ENCODE measurements around the gene TXN.
"Not testable (repeated sequence)": the region's sequence is repeated elsewhere in the genome, so short reads cannot be mapped to it uniquely, and the experiment has no call there.

TXN gene

DNA sequence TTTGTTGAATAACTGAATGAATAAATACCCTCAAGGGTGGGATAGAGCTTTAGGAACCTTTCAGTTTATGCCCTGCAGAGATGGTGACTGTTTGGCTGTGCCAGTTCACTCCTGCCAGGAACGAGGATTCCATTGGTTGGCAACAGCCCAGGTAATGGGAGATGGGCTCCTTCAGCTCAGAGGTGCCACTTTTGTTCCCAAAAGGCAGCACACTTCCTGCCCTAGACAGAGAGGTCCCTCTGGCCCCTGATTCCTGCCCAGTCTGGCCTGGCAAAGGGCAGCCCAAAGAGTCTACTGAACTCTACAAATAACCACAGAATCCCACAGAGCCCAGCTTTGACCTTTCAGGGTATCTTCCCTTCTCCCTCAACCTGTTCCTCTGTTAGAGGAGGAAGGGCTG, 49.9 kb downstream of the TXN start:
- no peak for DNase-seq

DNA sequence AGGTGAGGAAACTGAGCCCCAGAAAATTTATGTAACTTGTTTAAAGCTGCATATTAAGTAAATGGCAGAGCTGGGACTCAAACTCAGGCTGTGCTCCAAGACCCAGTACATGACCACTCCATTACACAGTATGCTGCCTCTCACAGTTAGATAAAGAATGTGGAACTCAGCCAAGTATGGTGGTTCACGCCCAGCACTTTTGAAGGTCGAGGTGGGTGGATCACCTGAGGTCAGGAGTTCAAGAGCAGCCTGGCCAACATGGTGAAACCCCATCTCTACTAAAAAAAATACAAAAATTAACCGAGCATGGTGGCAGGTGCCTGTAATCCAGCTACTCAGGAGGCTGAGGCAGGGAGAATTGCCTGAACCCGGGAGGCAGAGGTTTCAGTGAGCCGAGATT, 50.7 kb downstream of the TXN start:
- not testable (repeated sequence) for DNase-seq

DNA sequence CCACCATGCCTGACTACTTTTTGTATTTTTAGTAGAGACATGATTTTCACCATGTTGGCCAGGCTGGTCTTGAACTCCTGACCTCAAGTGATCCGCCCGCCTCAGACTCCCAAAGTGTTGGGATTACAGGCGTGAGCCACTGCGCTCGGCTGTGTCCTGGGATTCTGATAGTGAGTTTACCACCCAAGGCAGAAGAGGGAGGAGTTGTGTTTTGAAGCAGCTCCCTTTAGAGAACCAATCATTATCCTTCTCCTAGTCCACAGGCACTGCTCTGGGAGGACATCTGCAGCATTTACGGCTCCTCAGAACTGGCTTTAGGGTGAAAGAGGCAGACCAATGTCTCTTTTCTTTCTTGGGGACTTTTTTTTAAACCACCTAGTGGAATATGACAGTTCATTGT, 54.1 kb downstream of the TXN start:
- DNase-seq: no peak

DNA sequence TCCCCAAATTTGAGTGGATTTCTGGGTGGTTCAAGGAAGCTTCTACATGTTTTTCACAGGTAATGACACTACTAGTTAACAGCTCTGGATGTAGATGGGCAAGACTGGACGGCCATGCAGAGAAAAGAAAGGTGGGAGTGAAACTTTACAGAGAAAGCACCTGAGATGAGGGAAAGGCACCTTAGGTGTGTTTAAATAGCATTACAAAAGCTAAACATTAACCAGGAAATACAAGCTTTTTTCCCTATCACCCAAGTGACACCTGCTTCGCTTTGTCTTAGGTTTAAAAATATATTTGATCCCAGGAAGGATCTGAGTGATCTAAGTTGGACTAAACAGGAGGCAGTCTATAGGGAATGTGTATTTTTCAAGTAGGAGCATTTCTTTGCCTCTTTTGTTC, 56.7 kb downstream of the TXN start:
- DNase-seq: no peak

DNA sequence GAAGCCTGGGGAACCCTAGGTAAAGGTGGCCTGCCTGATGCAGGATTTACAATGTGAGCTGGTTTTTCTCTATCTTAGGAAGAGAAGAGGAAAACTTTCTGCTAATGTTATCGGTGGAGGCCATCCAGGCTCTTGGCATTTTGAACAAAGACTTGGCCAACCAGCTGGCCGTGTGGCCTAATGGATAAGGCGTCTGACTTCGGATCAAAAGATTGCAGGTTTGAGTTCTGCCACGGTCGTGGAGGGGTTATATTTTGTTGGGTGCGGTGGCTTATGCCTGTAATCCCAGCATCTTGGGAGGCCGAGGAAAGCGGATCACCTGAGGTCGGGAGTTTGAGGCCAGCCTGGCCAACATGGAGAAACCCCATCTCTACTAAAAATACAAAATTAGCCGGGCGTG, 58.0 kb downstream of the TXN start:
- no peak for DNase-seq

DNA sequence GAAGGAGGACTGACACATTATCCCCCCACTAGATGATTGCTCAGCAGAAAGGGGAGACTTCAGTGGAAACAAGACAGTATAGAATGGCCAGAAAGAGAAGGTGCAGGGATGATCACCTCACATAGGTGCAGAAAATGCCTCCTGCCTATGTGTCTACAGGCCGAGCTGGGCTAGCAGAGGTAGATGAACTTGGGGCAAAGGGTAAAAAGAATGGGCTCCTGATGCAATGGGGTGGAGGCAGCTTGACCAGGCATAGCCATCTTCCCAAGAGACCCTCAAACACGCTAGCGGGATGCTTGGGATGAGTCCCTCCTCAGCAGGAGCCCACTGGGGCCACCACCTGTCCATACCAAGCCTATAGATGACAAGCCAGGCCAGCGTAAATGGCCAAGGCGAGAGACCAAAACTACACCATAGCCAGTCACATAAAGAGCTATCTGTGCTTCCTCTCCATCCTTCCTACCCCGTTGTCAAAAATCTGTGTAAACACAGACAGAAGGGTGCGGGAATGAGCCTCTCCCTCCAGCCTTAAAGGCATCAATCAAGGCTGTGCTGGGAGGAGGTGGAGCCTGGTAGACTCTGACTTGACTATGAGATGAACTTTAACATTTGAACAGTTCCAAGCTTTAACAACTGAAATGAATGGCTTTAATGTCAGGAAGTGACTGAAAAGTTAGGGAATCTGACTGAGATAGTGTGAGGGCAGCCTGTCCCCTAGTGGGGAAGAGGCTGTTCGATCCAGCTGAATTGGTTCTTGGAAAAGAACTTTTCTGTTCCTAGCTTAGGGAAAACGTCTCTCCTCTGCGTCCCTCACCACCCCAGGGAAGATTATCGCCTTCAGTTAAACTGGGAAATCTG, 58.7 kb downstream of the TXN start:
- DNase-seq: no peak

DNA sequence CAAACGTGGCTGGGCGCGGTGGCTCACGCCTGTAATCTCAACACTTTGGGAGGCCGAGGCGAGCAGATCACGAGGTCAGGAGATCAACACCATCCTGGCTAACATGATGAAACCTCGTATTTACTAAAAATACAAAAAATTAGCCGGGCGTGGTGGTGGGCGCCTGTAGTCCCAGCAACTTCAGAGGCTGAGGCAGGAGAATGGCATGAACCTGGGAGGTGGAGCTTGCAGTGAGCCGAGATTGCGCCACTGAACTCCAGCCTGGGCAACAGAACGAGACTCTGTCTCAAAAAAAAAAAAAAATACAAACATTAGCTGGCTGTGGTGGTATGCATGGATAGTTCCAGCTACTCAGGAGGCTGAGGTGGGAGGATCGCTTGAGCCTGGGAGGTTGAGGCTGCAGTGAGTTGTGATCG, 60.2 kb downstream of the TXN start:
- not testable (repeated sequence) for DNase-seq

All from SHP77 (cell line).